Measurements from ENCODE around the gene PTPRO.

Gene PTPRO

DNA sequence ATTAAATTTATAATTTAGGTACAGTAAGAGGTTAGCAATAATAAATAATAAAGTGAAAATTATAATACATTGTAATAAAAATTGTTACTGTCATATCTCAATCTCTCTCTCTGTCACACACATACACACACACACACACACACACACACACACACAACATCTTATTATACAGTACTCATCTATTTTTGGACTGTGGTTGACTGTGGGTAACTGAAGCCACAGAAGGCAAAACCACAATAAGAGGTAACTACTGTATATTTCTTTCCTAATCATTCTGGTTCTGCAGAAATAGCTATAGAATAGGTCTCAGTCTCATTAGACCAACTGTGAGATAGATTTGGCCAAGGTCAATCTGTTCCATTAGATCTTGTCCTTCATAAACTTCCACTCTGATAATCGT is 33.1 kb upstream of the PTPRO start:
- no peak for DNase-seq (ENCODE audit: extremely low spot score)
- TF ChIP-seq, protein P1, sequence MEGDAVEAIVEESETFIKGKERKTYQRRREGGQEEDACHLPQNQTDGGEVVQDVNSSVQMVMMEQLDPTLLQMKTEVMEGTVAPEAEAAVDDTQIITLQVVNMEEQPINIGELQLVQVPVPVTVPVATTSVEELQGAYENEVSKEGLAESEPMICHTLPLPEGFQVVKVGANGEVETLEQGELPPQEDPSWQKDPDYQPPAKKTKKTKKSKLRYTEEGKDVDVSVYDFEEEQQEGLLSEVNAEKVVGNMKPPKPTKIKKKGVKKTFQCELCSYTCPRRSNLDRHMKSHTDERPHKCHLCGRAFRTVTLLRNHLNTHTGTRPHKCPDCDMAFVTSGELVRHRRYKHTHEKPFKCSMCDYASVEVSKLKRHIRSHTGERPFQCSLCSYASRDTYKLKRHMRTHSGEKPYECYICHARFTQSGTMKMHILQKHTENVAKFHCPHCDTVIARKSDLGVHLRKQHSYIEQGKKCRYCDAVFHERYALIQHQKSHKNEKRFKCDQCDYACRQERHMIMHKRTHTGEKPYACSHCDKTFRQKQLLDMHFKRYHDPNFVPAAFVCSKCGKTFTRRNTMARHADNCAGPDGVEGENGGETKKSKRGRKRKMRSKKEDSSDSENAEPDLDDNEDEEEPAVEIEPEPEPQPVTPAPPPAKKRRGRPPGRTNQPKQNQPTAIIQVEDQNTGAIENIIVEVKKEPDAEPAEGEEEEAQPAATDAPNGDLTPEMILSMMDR (IDR thresholded peaks at IDR 0.05; ENCODE audit: control extremely low read depth, extremely low read depth, low read depth, missing control alignments), result no peak
- CTCF ChIA-PET, result no interaction called here
- POLR2A ChIA-PET, result no interaction called here

DNA sequence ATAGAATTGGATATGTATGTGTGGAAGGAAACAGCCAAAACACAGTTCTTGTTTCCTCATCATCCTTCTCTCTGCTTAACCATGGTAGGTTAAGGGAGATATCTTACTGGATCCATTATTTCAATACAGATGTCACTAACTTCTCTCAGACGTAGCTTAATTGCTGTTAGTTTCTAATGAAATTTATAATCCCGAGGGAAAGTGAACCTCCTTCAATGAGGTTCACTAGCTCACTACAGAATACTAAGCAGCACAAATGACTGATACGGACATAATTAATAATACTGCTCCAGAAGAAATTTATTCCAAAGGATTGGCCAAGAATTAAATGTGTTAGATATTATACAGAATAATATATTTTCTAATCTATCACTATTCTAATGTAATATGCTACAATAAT is 28.6 kb upstream of the PTPRO start:
- ChIA-PET CTCF (interaction anchor here (1.3 to 1.4 kb wide), 2 partner anchors 9 to 17 kb away, joined by 4 read pairs; no protein-coding TSS in a partner anchor), POLR2A (no interaction called here)
- TF ChIP-seq, protein P1 (IDR thresholded peaks at IDR 0.05; ENCODE audit: control extremely low read depth, extremely low read depth, low read depth, missing control alignments), result no peak
- DNase-seq (ENCODE audit: extremely low spot score), result no peak

DNA sequence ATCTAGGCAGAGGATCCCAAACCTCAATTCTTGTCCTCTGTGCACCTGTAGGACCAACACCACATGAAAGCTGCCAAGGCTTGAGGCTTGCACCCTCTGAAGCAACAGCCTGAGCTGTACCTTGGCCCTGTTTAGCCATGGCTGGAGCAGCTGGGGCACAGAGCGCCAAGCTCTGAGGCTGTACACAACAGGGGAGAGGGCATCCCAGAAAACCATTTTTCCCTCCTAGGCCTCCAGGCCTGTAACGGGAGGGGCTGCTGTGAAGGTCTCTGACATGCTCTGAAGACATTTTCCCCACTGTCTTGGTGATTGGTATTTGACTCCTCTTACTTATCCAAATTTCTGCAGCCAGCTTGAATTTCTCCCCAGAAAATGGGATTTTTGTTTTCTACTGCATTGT is 22.4 kb upstream of the PTPRO start:
- POLR2A ChIA-PET, result no interaction called here
- CTCF ChIA-PET, result interaction anchor here (0.9 to 1.2 kb wide), 2 partner anchors 9 to 28 kb away, joined by 3 read pairs; no protein-coding TSS in a partner anchor
- TF ChIP-seq, protein P1 (IDR thresholded peaks at IDR 0.05; ENCODE audit: control extremely low read depth, extremely low read depth, low read depth, missing control alignments), result no peak
- no peak for DNase-seq (ENCODE audit: extremely low spot score)

DNA sequence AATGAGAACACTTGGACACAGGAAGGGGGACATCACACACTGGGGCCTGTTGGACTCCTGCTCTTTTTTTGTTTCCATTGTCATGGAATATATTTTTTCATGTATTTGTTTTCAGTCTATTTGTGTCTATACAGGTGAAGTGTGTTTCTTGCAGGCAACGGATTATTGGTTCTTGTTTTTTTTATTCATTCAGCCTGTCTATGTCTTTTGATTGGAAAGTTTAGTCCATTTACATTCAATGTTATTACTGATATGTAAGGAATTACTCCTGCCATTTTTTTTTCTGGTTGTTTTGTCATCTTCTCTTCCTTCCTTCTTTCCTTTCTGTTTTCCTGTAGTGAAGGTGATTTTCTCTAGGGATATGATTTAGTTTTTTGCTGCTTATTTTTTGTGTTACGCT is 18.0 kb upstream of the PTPRO start:
- no peak for DNase-seq (ENCODE audit: extremely low spot score)
- ChIA-PET POLR2A (no interaction called here), CTCF (no interaction called here)
- TF ChIP-seq, protein P1 (IDR thresholded peaks at IDR 0.05; ENCODE audit: control extremely low read depth, extremely low read depth, low read depth, missing control alignments), result no peak

DNA sequence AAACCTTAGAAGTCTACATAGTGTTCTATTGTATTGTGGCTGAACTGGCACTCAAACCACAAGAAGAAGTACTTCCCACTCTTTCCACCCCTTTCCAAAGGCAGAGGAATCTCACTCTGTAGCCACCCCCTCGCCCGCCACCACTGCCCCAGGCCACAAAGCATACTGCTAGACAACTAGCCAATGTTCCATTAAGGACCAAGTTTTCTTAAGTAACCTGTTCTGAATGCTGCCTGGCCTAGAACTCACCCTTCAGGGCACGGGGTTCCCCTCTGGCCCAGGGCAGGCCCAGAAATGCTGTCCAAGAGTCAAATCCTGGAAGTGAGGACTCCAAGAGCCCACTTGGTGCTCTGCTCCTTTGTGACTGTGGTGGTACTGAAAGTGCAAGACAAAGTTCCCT is 15.7 kb upstream of the PTPRO start:
- CTCF ChIA-PET, result no interaction called here
- TF ChIP-seq, protein P1 (IDR thresholded peaks at IDR 0.05; ENCODE audit: control extremely low read depth, extremely low read depth, low read depth, missing control alignments), result no peak
- POLR2A ChIA-PET, result no interaction called here
- DNase-seq (ENCODE audit: extremely low spot score), result no peak

DNA sequence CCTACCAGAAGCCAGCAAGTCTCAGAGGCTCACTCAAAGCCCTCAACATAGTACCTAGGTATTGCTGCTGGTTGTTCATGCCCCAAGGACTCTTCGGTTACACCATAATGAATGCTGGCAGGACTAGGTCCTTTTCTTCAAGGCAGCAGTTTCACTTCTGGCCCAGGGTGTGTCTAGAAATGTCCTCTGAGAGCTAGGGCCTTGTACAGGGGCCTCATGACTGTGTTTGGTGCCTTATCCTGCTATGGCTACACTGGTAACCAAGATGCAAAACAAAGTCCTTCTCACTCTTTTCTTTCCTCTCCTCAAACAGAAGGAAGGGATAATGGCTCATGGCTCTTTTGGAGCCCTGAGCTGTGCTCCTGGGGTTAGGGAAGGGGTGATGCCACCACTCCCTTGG is 15.2 kb upstream of the PTPRO start:
- DNase-seq (ENCODE audit: extremely low spot score), result no peak
- ChIA-PET POLR2A (no interaction called here), CTCF (no interaction called here)
- TF ChIP-seq, protein P1 (IDR thresholded peaks at IDR 0.05; ENCODE audit: control extremely low read depth, extremely low read depth, low read depth, missing control alignments), result no peak

DNA sequence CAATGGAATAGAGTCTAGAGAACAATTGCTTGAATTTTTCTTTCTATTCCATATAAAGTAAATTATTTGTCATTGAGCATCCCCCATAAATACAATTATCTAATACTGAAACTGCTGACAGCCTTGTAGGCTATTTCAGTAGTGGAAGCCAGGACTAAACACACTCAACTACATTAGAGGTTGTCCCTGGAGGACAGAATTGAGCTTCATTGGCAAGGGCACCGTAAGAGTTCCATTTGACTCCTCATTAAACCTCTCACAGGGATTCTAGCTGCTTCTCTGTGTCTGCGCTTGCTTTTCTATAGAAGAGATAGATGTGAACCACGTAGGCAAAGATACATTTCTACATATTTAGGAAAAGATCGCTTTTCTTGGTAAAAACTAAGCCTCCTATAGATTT is 3.5 kb upstream of the PTPRO start:
- POLR2A ChIA-PET, result no interaction called here
- no peak for DNase-seq (ENCODE audit: extremely low spot score)
- TF ChIP-seq, protein P1 (IDR thresholded peaks at IDR 0.05; ENCODE audit: control extremely low read depth, extremely low read depth, low read depth, missing control alignments), result no peak
- CTCF ChIA-PET, result no interaction called here

Measured in GM10248 (cell line).